H1 (cell line): ENCODE results near the gene GABRQ. TPM values are rescaled to one million over a fixed set of nuclear protein-coding genes. Genes with fewer than 3 reads are reported as not detected.

Experiments
- ASH2L ChIP-seq: fragments of 200-600, 300-600 bp; sonication (generic); IDR thresholded peaks from one replicate; pipeline ENCODE4 v1.7.1; 2017; ENCODE audit warnings: low read length
- CREB1 ChIP-seq: IDR thresholded peaks from 2 replicates; pipeline ENCODE4 v1.6.1; 2012; ENCODE audit warnings: inconsistent platforms
- EGR1 ChIP-seq: IDR thresholded peaks from 2 replicates; pipeline ENCODE4 v1.6.1; 2011; ENCODE audit warnings: low read depth, low read length, borderline replicate concordance
- EP300 ChIP-seq, 2 experiments: IDR thresholded peaks; 1 replicate in 1 of 2; 2 replicates in 1 of 2; pipeline ENCODE4 v1.6.1; 2011 to 2012; ENCODE audit warnings: low read depth in 2 of 2, low read length in 2 of 2, mild to moderate bottlenecking in 2 of 2, borderline replicate concordance in 1 of 2, inconsistent platforms in 1 of 2, moderate library complexity in 1 of 2
- HDAC2 ChIP-seq, 2 experiments: fragments of 300-600 bp in 1 of 2; sonication (generic) in 1 of 2; IDR thresholded peaks; 2 replicates each; pipeline ENCODE4 v1.6.1; 2011 to 2012; ENCODE audit warnings: low read depth in 2 of 2, low read length in 2 of 2, mild to moderate bottlenecking in 2 of 2, moderate library complexity in 2 of 2, borderline replicate concordance in 1 of 2, inconsistent platforms in 1 of 2
- SIN3A ChIP-seq, 2 experiments: IDR thresholded peaks in 1 of 2; conservative IDR thresholded peaks in 1 of 2; 2 replicates each; pipeline ENCODE4 v1.6.1; 2011 to 2012; ENCODE audit warnings: low read length in 2 of 2, improper control_type of control experiment in 1 of 2, low read depth in 1 of 2, mild to moderate bottlenecking in 1 of 2
- polyA plus RNA-seq, 7 experiments: library from polyadenylated mRNA; depleted of rRNA in 3 of 7; stranded (reverse) in 5 of 7; unstranded in 2 of 7; fragments of >200 nt in 5 of 7; fragments of 200-250 nt in 2 of 7; gene quantifications; 1 replicate in 5 of 7; 2 replicates in 1 of 7; 4 replicates in 1 of 7; pipeline versions ENCODE4 v1.2.1 to v1.2.3, GENCODE V29; 2011 to 2013; ENCODE audit warnings: missing spikeins in 2 of 7, mixed read lengths in 2 of 7
- total RNA-seq: library from RNA; stranded (reverse); fragmentation: NEBNext Ultra II Directional; extraction: Animal tissue kit (Norgen Biotek cat#: 25700); gene quantifications from 2 replicates; pipeline ENCODE4 v1.2.1, GENCODE V29; 2021

Gene GABRQ
- total and polyA plus RNA-seq, 2 of the 8 experiments (the other 6 are each of a cell fraction or from before 2014, with no cell fraction given), result 6.3 to 9.6 TPM

GRCh38 chrX:152646961-152647360 lies 9.3 kb downstream of the GABRQ start (continued):
- no peak for TF ChIP-seq SIN3A (conservative IDR thresholded peaks at IDR 0.05 in 1 of 2, IDR thresholded peaks at IDR 0.05 in 1 of 2; ENCODE audit: low read depth in 1 of 2, low read length in 2 of 2)
- no peak for TF ChIP-seq EP300 (IDR thresholded peaks at IDR 0.05; ENCODE audit: borderline replicate concordance in 1 of 2, low read depth in 2 of 2, low read length in 2 of 2)
- no peak for TF ChIP-seq ASH2L
- TF ChIP-seq EGR1, result no peak
- no peak for TF ChIP-seq HDAC2 (IDR thresholded peaks at IDR 0.05; ENCODE audit: borderline replicate concordance in 1 of 2, low read depth in 2 of 2, low read length in 2 of 2)
- no peak for TF ChIP-seq CREB1
